ENCODE results near the gene MIPEP.

Gene MIPEP

GRCh38 chr13:23867027-23867491 is 22.1 kb downstream of the MIPEP start:
- no peaks in the 10 kb centered on the region for H3K79me2 ChIP-seq (ENCODE audit: control insufficient read depth, insufficient read depth, low read length, unreplicated experiment)
- H3K4me1 ChIP-seq (ENCODE audit: control insufficient read depth, insufficient read depth, low read length, unreplicated experiment) = peaks cover 36% of the 10 kb centered on the region
- peak overlapping the region; percentile 30; the same call in 1 of the 2 replicates for H3K27ac ChIP-seq (ENCODE audit: low read depth, low read length)
- no peak overlapping the region for H2AFZ ChIP-seq (ENCODE audit: low read length, unreplicated experiment)
- H3K27me3 ChIP-seq (ENCODE audit: insufficient read depth, low read length) = no peaks in the 10 kb centered on the region
- H3K4me3 ChIP-seq (ENCODE audit: low read depth, low read length) = no peak overlapping the region
- H3K36me3 ChIP-seq (ENCODE audit: insufficient read depth, low read length) = no peaks in the 10 kb centered on the region

GRCh38 chr13:23866420-23867026 is 22.7 kb downstream of the MIPEP start:
- H3K4me1 ChIP-seq (ENCODE audit: control insufficient read depth, insufficient read depth, low read length, unreplicated experiment) = peaks cover 36% of the 10 kb centered on the region
- H3K27ac ChIP-seq (ENCODE audit: low read depth, low read length) = peak overlapping the region; percentile 30; the same call in 1 of the 2 replicates
- no peaks in the 10 kb centered on the region for H3K36me3 ChIP-seq (ENCODE audit: insufficient read depth, low read length)
- H3K4me3 ChIP-seq (ENCODE audit: low read depth, low read length) = no peak overlapping the region
- no peaks in the 10 kb centered on the region for H3K79me2 ChIP-seq (ENCODE audit: control insufficient read depth, insufficient read depth, low read length, unreplicated experiment)
- H2AFZ ChIP-seq (ENCODE audit: low read length, unreplicated experiment) = no peak overlapping the region
- H3K27me3 ChIP-seq (ENCODE audit: insufficient read depth, low read length) = no peaks in the 10 kb centered on the region

DNA sequence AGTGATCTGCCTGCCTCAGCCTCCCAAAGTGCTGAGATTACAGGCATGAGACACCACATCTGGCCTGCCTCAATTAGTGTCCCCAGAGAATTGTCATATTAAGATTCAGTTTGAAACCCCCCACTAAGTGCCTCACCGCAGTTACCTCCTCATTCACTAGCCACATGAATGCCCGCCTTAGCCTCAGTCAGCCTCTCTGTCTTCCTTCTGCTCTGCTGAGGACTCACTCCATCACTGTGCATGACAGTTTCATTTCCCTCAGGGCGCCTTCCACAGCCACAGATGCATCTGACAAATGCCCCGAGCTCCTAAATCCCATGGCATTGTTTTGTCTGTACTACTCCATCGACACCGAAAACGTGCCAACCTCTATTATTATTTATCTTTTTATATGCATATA is 23.3 kb downstream of the MIPEP start:
- H3K4me1 ChIP-seq (ENCODE audit: control insufficient read depth, insufficient read depth, low read length, unreplicated experiment) = peaks cover 36% of the 10 kb centered on the region
- H3K4me3 ChIP-seq (ENCODE audit: low read depth, low read length) = no peak overlapping the region
- no peak overlapping the region for H2AFZ ChIP-seq (ENCODE audit: low read length, unreplicated experiment)
- no peaks in the 10 kb centered on the region for H3K27me3 ChIP-seq (ENCODE audit: insufficient read depth, low read length)
- H3K79me2 ChIP-seq (ENCODE audit: control insufficient read depth, insufficient read depth, low read length, unreplicated experiment) = no peaks in the 10 kb centered on the region
- no peak overlapping the region for H3K27ac ChIP-seq (ENCODE audit: low read depth, low read length)
- no peaks in the 10 kb centered on the region for H3K36me3 ChIP-seq (ENCODE audit: insufficient read depth, low read length)

- Histone ChIP-seq H2AFZ (ENCODE audit: low read length, unreplicated experiment) (no peak overlapping the region), H3K27me3 (ENCODE audit: insufficient read depth, low read length) (no peaks in the 10 kb centered on the region), H3K36me3 (ENCODE audit: insufficient read depth, low read length) (0 out of 2 replicates have a peak, but pooled peaks cover under 1% of the 10 kb centered on the region), H3K4me1 (ENCODE audit: control insufficient read depth, insufficient read depth, low read length, unreplicated experiment) (peaks cover 31% of the 10 kb centered on the region), H3K4me3 (ENCODE audit: low read depth, low read length) (no peak overlapping the region), H3K79me2 (ENCODE audit: control insufficient read depth, insufficient read depth, low read length, unreplicated experiment) (no peaks in the 10 kb centered on the region), H3K27ac (ENCODE audit: low read depth, low read length) (no peak overlapping the region)
Observed at GRCh38 chr13:23865026-23865425, 24.2 kb downstream of the MIPEP start.

DNA sequence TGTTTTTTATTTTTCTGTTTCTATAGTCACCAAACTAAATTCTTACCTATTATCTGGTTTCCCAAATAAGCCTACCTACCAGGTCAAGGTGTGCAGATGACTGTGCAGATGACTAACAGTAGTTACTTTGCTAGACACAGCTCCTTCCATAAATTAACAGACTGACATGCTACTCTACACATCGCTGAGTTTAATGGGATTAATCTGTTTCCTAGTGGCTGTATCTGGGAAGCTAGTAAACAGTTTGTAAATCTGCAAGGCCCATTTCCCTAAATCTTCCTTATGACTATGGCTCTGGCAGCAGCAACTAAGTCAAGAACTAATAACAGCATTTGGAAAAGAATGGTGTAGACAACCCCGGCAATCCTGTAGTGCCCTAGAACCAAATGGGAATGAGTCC is 27.9 kb downstream of the MIPEP start:
- Histone ChIP-seq H3K4me3 (ENCODE audit: low read depth, low read length) (no peak overlapping the region), H3K27me3 (ENCODE audit: insufficient read depth, low read length) (no peaks in the 10 kb centered on the region), H3K4me1 (ENCODE audit: control insufficient read depth, insufficient read depth, low read length, unreplicated experiment) (peaks cover 8% of the 10 kb centered on the region), H3K79me2 (ENCODE audit: control insufficient read depth, insufficient read depth, low read length, unreplicated experiment) (no peaks in the 10 kb centered on the region), H2AFZ (ENCODE audit: low read length, unreplicated experiment) (no peak overlapping the region), H3K36me3 (ENCODE audit: insufficient read depth, low read length) (peaks cover 7% of the 10 kb centered on the region; the same call in 1 of the 2 replicates), H3K27ac (ENCODE audit: low read depth, low read length) (no peak overlapping the region)

- peaks cover 7% of the 10 kb centered on the region; the same call in 1 of the 2 replicates for H3K36me3 ChIP-seq (ENCODE audit: insufficient read depth, low read length)
- no peak overlapping the region for H3K4me3 ChIP-seq (ENCODE audit: low read depth, low read length)
- H2AFZ ChIP-seq (ENCODE audit: low read length, unreplicated experiment) = no peak overlapping the region
- H3K27ac ChIP-seq (ENCODE audit: low read depth, low read length) = no peak overlapping the region
- no peaks in the 10 kb centered on the region for H3K79me2 ChIP-seq (ENCODE audit: control insufficient read depth, insufficient read depth, low read length, unreplicated experiment)
- no peaks in the 10 kb centered on the region for H3K27me3 ChIP-seq (ENCODE audit: insufficient read depth, low read length)
- peaks cover 6% of the 10 kb centered on the region for H3K4me1 ChIP-seq (ENCODE audit: control insufficient read depth, insufficient read depth, low read length, unreplicated experiment)
Observed at GRCh38 chr13:23859904-23860303, 29.3 kb downstream of the MIPEP start.

DNA sequence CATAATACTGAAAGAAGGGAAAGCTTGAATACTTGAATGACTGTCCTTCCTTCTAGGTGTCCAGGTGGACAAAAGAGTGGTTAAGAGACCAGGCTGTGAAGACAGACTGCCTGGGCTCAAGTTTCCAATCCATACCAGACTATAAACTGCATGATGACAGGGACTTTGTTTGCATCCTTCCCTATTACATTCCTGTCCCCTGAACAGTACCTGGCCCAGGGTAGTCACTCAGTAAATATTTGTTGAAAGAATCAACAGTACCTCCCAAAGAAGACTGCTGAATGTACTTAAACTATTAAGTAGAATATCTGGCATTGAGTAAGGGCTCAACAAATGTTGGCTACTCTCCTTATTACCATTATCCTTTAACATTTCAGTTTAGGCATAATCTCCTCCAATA is 29.7 kb downstream of the MIPEP start:
- peaks cover 7% of the 10 kb centered on the region; the same call in 1 of the 2 replicates for H3K36me3 ChIP-seq (ENCODE audit: insufficient read depth, low read length)
- no peak overlapping the region for H3K27ac ChIP-seq (ENCODE audit: low read depth, low read length)
- H3K4me1 ChIP-seq (ENCODE audit: control insufficient read depth, insufficient read depth, low read length, unreplicated experiment) = peaks cover 6% of the 10 kb centered on the region

DNA sequence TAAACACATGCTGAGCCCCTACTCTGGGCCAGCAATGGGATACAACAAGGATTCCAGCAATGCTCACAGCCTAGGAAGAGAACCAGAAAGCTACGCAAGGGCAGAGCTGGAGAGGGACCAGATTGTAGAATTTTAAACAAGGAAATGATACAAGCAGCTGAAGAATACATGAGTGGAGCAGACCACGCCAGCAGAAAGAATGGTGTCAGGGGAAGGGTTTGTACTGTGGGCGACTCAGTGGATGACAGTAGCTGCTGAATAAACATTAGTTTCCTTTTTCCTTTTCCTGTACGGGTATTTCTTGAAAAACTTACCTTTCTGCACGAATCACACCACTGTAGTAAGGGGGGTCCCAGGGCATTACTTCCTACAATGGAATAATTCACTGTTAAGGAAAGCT is 30.7 kb downstream of the MIPEP start:
- no peak overlapping the region for H3K27ac ChIP-seq (ENCODE audit: low read depth, low read length)
- no peak overlapping the region for H3K4me3 ChIP-seq (ENCODE audit: low read depth, low read length)
- peaks cover 6% of the 10 kb centered on the region for H3K4me1 ChIP-seq (ENCODE audit: control insufficient read depth, insufficient read depth, low read length, unreplicated experiment)
- no peaks in the 10 kb centered on the region for H3K27me3 ChIP-seq (ENCODE audit: insufficient read depth, low read length)
- no peaks in the 10 kb centered on the region for H3K79me2 ChIP-seq (ENCODE audit: control insufficient read depth, insufficient read depth, low read length, unreplicated experiment)
- no peak overlapping the region for H2AFZ ChIP-seq (ENCODE audit: low read length, unreplicated experiment)
- peaks cover 7% of the 10 kb centered on the region; the same call in 1 of the 2 replicates for H3K36me3 ChIP-seq (ENCODE audit: insufficient read depth, low read length)

More for the DNA sequence above, 29.7 kb downstream of the MIPEP start:
- Histone ChIP-seq H3K79me2 (ENCODE audit: control insufficient read depth, insufficient read depth, low read length, unreplicated experiment) (no peaks in the 10 kb centered on the region), H3K4me3 (ENCODE audit: low read depth, low read length) (no peak overlapping the region), H2AFZ (ENCODE audit: low read length, unreplicated experiment) (no peak overlapping the region), H3K27me3 (ENCODE audit: insufficient read depth, low read length) (no peaks in the 10 kb centered on the region)

DNA sequence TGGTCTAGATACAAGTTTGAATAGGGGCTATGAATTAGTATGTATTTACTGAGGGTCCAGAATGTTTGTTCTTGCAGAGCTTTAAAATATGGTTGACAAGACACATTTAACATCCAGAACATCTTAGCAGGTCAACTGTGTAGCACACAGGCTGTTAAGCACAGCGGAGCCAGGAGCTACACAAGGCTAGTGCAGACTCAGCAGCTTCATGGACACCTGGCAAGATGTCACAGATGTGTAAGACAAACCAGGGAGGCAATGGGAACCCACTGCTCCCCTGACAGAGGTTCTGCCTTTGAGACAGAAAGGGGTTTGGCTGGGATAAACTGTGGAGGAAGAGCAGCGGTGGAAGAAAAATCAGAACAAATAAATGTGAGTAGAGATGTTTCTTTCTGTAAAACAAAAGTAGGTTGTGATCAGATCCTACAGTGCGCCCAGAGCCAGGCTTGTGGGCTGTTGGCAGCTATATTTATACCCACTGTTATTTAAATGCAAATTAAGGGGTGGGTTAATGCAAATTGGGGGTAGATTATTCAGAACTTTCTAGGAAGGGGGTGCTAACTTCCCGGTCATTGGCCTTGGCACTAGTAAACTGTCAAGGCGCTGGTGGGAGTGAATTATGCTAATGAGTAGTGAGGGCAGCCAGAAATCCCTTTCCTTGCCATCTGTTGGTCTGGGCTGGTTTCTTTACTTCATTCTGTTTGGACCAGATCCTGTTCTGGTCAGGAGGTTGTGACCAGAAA is 33.0 kb downstream of the MIPEP start:
- H3K79me2 ChIP-seq (ENCODE audit: control insufficient read depth, insufficient read depth, low read length, unreplicated experiment) = no peaks in the 10 kb centered on the region
- H3K27me3 ChIP-seq (ENCODE audit: insufficient read depth, low read length) = no peaks in the 10 kb centered on the region
- H3K4me1 ChIP-seq (ENCODE audit: control insufficient read depth, insufficient read depth, low read length, unreplicated experiment) = peaks cover 8% of the 10 kb centered on the region
- peaks cover 7% of the 10 kb centered on the region; the same call in 1 of the 2 replicates for H3K36me3 ChIP-seq (ENCODE audit: insufficient read depth, low read length)
- no peak overlapping the region for H2AFZ ChIP-seq (ENCODE audit: low read length, unreplicated experiment)
- H3K4me3 ChIP-seq (ENCODE audit: low read depth, low read length) = no peak overlapping the region
- H3K27ac ChIP-seq (ENCODE audit: low read depth, low read length) = no peak overlapping the region

- H3K36me3 ChIP-seq (ENCODE audit: insufficient read depth, low read length) = peaks cover 7% of the 10 kb centered on the region; the same call in 1 of the 2 replicates
- H3K4me1 ChIP-seq (ENCODE audit: control insufficient read depth, insufficient read depth, low read length, unreplicated experiment) = peaks cover 12% of the 10 kb centered on the region
Observed at GRCh38 chr13:23855360-23855759, 33.8 kb downstream of the MIPEP start.

DNA sequence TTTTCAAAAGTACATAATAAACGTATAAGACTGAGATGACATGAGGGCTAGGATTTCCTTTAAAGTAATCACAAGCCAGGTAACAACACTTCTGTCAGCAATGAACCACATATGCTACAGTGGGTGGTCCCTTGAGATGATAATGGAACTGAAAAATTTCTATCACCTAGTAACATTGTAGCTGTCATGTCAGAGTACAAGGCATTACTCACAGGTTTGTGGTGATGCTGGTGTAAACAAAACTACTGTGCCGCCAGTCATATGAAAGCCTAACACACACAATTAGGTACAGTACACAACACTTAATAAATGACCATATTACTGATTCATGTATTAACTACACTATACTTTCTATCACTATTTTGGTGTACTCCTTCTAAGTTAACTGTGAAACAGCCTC is 36.8 kb downstream of the MIPEP start:
- Histone ChIP-seq H3K4me1 (ENCODE audit: control insufficient read depth, insufficient read depth, low read length, unreplicated experiment) (peaks cover 5% of the 10 kb centered on the region), H3K4me3 (ENCODE audit: low read depth, low read length) (no peak overlapping the region), H3K27ac (ENCODE audit: low read depth, low read length) (no peak overlapping the region)

More at GRCh38 chr13:23855360-23855759, 33.8 kb downstream of the MIPEP start:
- Histone ChIP-seq H3K27me3 (ENCODE audit: insufficient read depth, low read length) (no peaks in the 10 kb centered on the region), H3K79me2 (ENCODE audit: control insufficient read depth, insufficient read depth, low read length, unreplicated experiment) (no peaks in the 10 kb centered on the region), H3K4me3 (ENCODE audit: low read depth, low read length) (no peak overlapping the region), H2AFZ (ENCODE audit: low read length, unreplicated experiment) (no peak overlapping the region), H3K27ac (ENCODE audit: low read depth, low read length) (no peak overlapping the region)

More for the DNA sequence above, 36.8 kb downstream of the MIPEP start:
- Histone ChIP-seq H3K36me3 (ENCODE audit: insufficient read depth, low read length) (no peaks in the 10 kb centered on the region), H3K27me3 (ENCODE audit: insufficient read depth, low read length) (no peaks in the 10 kb centered on the region), H2AFZ (ENCODE audit: low read length, unreplicated experiment) (no peak overlapping the region), H3K79me2 (ENCODE audit: control insufficient read depth, insufficient read depth, low read length, unreplicated experiment) (no peaks in the 10 kb centered on the region)
